HG02610 (cell line): ENCODE data around the gene RAD21L1.

Experiments used
- ATAC-seq: cut with Tn5 transposase; IDR thresholded peaks from one replicate; pipeline ENCODE4 v1.9.1; 2021; ENCODE audit warnings: mild to moderate bottlenecking, moderate library complexity; ENCODE audit not compliant: unreplicated experiment

The RAD21L1 gene

GRCh38 chr20:1269235-1269634 is 43.4 kb downstream of the RAD21L1 start:
- no peak for ATAC-seq

- ATAC-seq, result no peak
These were observed 44.0 kb downstream of the RAD21L1 start for GRCh38 chr20:1269850-1270249.

- no peak for ATAC-seq
These were observed 46.7 kb downstream of the RAD21L1 start for GRCh38 chr20:1272368-1273100.

DNA sequence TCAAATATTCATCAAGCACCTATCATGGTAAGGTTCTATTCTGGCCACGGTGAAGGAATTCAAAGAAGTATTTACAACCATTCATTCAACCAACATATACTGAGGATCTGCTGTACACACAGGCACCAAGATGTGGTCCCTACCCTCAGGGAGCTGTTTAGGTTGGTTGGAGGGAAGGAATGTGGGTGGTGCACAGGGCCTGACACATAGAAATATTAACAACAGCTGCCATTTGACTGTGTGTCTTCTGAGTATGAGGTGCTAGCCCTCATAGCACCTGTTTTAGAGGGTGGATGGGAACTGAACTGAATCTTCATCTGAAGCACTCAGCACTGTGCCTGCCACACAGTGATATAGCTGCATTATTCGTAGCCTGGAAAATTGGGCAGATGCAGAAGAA is 47.5 kb downstream of the RAD21L1 start:
- ATAC-seq, result no peak

GRCh38 chr20:1274485-1275311 is 48.9 kb downstream of the RAD21L1 start:
- no peak for ATAC-seq

DNA sequence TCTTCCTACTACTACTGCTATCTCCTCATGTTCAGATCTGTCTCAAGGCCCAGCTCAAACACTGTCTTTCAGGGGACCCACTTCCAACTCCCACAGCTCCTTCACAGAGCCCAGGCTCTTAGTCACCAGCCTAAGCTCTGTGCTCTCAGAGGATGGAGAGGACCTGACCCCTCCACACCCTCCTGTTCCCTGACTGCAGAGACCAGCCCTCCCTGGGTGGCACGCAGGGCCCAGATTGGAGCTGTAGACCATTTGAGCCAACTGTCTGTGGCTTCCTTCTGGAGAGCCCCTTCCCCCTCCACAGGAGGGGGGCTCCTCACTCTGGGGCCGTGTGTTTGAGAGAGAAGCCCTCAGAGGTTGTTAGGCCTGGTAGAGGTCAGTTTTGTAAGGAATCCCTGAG is 50.1 kb downstream of the RAD21L1 start:
- no peak for ATAC-seq

DNA sequence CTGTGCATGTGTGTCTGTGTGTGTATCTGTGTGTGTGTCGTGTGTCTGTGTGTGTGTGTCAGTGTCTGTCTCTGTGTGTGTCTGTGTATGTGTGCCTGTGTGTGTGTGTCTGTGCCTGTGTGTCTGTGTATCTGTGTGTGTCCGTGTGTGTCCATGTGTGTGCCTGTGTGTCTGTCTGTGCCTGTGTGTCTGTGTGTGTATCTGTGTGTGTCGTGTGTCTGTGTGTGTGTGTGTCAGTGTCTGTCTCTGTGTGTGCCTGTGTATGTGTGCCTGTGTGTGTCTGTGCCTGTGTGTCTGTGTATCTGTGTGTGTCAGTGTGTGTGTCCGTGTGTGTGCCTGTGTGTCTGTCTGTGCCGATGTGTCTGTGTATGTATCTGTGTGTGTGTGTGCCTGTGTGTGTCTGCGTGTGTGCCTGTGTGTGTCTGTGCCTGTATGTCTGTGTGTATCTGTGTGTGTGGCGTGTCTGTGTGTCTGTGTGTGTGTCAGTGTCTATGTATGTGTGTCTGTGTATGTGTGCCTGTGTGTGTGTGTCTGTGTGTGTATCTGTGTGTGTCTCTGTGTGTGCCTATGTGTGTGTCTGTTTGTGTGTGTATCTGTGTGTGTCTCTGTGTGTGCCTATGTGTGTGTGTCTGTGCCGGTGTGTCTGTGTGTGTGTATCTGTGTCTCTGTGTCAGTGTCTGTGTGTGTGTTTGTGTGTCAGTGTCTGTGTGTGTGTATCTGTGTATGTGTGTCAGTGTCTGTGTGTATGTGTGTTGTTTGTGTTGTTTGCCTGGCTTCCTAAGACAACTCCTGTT is 51.9 kb downstream of the RAD21L1 start:
- ATAC-seq, result no peak

DNA sequence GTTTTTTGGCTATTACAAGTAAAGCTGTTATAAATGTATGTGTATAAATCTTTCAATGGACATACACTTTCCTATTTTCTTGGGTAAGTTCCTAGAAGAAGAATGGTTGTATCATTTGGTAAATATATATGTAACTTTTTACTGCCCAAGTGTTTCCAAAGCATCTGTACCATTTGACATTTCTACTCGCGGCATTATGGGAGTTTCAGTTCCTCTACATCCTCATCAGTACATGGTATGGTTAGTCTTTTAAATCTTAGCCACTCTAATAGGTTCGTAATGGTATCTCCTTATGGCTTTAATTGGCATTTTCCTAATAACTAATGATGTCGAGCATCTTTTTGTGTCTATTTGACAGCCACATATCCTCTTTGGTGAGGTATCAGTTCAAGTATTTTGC is 53.1 kb downstream of the RAD21L1 start:
- ATAC-seq, result no peak

- ATAC-seq, result no peak
These were observed 54.6 kb downstream of the RAD21L1 start for GRCh38 chr20:1280195-1281102.

DNA sequence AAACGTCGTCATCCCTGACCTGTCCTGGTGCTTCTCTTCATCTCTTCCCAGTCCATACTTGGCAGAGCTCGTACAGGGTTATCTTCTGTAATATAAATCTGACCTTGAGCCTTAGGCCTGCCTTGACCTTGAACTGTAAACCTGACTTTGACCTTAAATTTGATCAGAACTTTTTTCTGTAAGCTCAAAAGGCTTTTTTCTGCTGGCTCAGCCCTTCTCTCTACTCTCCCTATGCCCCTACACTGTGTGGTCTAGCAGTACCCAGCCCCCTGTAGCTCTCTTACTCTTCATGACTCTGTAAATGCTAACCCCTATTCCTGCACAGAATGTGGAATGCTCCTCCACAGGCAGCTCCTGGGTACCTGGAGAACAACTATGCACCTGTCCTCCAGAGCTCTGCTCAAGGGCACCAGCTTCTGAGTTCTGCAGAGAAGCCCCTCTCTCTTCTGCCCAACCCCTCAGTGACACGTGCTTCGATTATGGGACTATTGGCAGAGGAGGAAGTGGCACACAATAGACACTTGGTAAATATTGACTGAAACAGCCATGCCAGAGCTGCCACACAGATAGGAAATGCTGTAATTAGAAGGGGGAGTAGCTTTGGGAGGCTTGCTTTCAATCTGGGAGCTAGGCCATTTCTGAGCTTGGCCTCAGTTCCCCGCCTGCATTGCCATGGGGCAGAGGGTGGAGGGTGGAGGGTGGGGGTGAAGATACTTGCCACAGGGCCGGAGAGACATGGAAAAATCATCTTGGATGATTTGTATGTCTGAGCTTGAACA is 55.6 kb downstream of the RAD21L1 start:
- ATAC-seq, result no peak

DNA sequence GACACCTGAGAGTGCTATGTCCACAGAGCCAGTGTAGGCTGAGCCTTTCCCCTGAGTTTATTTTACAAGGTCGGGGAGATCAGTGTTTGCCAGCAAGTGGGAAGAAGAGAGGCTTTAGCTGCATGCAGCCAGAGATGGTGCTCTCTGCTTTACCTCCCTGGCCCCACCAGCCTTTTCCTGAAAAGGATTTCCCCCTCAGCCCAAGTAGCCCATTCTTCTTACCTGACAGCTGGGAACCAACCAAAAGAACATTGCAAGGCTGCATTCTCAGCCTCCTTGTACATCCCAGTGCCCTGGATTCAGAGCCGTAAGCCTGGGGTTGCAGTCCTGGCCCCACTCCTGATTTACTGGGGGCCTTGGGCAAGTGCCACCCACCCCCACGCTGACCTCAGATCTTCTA is 57.1 kb downstream of the RAD21L1 start:
- ATAC-seq, result no peak

- no peak for ATAC-seq
These were observed 58.0 kb downstream of the RAD21L1 start for GRCh38 chr20:1283522-1284510.

DNA sequence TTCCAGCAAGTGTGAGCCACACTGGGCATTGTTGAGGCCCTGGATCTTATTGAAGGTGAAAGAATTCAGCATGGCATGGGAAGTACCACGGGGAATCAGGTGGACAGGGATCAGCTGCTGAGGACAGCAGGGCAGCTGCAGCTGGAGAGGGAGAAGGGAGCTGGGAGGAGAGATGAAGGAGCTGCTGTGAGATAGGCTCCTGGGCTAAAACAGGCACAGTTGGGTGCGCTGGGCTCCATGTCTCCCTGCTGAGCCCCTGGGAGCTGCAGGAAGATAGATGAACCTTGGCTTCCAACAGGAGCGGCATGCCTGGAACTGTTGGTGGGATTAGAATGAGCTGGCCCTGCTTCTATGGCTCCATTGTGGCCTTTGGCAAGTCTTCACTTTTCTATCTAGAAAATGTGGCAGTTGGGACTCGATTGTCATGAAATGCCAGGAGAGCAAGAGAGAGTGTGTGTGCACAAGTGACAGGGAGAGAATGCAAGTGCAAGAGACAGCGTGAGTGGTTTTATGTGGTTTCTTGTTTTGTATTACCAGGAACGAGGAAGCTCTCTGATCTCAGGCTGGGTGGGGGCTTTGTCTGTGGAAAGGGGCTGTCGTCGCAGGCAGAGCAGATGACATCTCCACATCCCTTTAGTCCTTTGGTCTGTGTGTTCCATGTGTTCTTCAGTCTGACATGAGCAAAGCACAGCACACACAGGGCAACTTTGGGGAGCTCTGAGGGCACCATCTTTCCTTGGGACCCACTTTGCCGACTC is 60.6 kb downstream of the RAD21L1 start:
- no peak for ATAC-seq

- no peak for ATAC-seq
These were observed 61.5 kb downstream of the RAD21L1 start for GRCh38 chr20:1287306-1287705.

GRCh38 chr20:1287787-1288569 is 62.1 kb downstream of the RAD21L1 start:
- no peak for ATAC-seq

DNA sequence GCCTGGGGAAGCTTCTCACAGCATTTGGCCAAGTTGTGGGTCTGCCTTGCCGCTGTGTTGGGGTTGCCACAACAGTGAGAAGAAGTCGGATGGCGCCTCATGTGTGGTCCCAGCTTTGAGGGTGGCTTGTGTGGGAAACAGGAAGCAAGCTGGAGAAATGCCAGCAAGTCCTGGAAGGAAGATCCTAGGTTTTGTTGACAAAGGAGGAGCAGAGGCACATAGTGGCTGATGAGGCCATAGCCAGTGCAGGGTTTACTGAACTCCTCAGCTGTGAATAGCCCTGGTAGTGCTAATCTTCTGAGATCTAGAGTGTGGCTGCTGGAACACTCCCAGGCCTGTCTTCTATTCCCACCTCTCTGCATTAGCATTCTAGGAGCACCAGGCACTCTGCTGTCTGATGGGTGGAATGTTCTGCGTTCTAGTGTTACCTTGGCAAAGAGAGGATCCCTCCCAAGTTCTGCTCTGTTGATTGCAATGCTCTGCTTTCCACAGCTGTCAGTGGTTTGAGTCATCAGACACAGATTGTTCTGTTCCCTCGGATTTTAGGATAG is 65.4 kb downstream of the RAD21L1 start:
- ATAC-seq, result no peak

GRCh38 chr20:1292620-1293019 is 66.8 kb downstream of the RAD21L1 start:
- no peak for ATAC-seq
